Activated CD4-positive, alpha-beta T cell treated with anti-CD3 and anti-CD28 coated beads for 1 hour (primary cell): ENCODE results near the gene AP3D1.

Experiments used
- DNase-seq: peaks from one replicate; pipeline ENCODE4 v3.0.0-alpha.2; 2020

The AP3D1 gene

GRCh38 chr19:2058570-2059421 is 92.6 kb downstream of the AP3D1 start:
- no peak for DNase-seq

DNA sequence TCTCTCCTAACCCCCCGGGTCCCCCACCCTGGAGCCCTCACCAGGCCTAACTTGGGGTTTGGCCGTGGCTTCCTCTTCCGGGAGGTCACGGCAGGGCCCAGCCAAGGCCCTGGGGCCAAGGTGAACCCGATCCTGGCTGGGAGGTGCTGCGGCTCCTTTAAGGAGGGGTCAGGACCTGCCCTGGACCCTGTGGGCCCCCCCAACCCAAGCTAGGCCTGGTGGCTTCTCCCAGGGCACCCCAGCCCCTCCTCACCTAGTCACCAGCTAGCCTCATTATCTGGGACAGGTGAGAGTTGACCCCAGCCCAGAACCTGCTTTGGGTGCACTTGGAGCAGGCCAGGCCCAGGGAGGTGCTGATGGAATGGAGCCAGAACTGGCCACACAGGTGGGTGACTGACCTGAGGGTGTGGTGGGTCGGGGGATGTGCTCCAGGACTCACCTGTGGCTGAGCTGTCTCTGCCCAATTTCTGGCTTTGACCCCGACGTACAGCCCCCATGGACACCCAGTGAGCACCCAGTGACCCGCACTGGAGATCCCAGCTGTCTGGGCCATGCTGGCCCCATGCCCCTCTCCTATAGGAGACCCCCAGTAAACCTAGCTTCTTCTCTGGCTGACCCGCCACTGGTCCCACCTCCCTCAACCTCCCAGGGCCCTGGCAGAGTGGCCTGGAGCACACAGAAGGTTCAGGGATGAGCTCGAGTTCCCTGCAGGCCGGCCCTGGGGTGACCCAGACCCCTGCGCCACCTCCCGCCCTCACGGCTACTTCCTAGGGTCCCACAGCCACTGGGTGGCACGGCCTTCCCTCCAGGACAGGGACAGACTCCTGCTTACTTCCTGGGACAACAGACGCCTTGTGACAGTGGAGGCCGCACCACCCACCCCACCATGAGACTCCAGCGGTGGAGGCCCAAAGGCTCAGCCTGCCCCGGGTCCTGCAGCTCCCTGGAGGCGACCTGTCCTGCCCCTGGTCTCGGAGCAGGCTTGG is 93.6 kb downstream of the AP3D1 start:
- no peak for DNase-seq

GRCh38 chr19:2056837-2057192 is 94.6 kb downstream of the AP3D1 start:
- no peak for DNase-seq

GRCh38 chr19:2055931-2056836 is 95.2 kb downstream of the AP3D1 start:
- DNase-seq = no peak

DNA sequence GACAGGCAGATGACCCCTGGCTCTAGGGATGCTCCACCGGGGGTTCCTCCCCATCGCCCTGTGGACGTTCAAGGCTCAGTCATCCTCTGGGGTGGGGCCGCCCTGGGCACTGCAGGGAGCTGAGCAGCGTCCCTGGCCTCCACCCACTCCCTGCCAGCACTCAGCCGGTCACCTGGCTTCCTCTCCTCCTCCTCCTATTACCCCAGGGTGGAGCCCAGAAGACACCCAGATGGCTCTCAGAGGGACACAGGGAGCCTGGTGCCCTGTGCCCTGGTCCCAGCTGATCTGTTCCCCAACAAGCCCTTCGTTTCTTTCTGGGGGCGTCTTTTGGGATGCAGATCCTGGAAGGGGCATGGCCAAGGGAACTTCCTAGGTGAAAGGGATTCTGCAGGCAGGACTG is 96.6 kb downstream of the AP3D1 start:
- DNase-seq = no peak

GRCh38 chr19:2053601-2054389 is 97.6 kb downstream of the AP3D1 start:
- DNase-seq = no peak

DNA sequence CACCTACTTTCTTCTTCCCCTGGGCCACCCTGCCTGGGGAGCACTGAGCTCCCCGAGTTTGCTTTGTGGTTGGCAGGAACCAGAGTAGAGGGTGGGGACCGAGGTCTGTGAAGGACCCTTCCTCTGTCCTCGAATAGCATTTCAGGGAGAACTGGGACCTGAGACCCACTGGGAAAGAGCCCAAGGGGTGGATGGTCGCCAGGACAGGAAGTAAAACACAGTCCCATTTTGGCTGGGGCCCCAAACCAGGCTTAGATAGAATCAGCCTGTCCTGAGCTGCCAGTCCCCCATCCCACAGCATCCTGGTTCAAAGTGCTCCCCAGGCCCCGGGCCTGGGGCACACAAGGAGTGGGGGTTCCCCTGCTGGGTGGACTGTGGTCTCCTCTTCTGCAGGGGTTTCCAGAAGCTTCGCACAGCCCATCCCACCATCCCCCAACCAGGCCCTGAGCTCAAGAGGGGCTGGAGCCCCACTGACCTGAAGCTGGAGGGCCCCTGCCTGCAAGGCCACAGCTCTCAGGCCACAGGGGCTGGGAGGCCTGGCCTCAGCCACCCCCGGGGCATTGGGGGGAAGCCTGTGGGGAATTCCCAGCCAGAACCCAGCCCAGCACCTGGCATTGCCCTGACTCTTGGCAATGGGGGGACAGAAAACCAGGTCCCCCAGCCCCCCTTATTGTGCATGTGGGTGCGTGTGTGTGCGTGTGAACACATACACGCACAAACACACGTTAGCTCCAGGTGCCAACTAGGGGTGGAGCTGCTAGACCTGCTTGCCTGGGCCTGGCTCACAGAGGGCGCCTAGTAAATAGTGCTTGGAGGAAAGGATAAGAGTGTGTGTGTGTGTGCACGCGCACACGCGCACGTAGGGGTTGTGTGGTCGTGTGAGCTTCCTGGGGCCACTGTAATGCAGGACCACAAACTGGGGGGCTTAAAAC is 99.3 kb downstream of the AP3D1 start:
- no peak for DNase-seq

DNA sequence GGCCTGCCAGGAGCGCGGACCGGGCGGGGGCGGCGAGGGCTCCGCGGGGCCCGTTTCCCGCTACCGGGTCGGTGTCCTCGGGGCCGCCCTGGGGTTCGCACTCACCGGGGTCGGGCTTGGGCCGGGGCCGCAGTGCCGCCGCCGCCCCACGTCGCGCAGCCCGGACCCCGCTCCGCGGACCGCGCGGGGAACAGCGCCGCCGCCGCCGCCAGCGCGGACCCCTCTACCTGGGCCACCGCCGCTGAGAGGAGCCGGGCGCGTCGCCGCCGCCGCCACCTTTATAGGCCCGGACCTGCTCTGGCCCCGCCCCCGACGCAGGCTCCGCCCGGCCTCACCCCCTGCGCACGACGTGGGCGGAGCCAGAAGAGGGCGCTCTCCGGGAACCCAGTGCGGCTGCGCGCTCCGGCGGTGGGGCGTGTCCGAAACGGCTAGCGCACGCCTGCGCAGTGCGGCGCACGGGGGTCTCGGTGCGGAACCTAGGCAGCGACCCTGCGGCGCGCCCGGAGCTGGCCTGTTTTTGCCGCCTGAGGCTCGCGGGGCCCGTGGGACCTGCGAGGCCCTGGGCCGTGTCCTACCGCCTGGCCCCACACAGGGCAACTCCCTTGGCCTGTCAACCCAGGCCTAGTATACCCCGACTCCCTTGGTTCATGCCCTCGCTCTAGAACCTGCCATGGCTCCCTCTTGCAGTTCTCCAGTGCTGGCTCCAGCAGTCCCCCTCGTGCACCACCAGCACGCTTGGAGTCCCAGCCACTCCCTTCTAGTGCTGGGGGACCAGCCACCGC is 100.2 kb downstream of the AP3D1 start, which contains the start of gene MKNK2:
TSS of gene MKNK2 (minus strand) at position 254 of the 782 bp plus-strand sequence. CDS start 393 bp downstream, outside the sequence.
- DNase-seq = peak; percentile 95
